ENCODE results near the gene TNFRSF4. TPM values are rescaled to one million over a fixed set of nuclear protein-coding genes. Genes with fewer than 3 reads are reported as not detected.

TNFRSF4 gene
- total and polyA plus RNA-seq, 2 of the 8 experiments (the other 6 are each of a cell fraction or from before 2014, with no cell fraction given) = 0.06 TPM; not detected in 1

- Histone ChIP-seq H3K4me3 (ENCODE audit: extremely low read depth in 1 of 4, insufficient read depth in 2 of 4, low read depth in 3 of 4, low read length in 4 of 4) (peak overlapping the region in 2 of 4 experiments; percentile 10 to 25; a peak in 2 of 8 replicates), H3K4ac (replicated peaks; ENCODE audit: insufficient read length, low read depth, low read length) (peak overlapping the region; percentile 27), H2BK120ac (replicated peaks; ENCODE audit: low read depth, low read length) (no peak overlapping the region), H2BK20ac (ENCODE audit: low read length) (no peak overlapping the region), H3K79me1 (ENCODE audit: low read depth, low read length) (no peaks in the 10 kb centered on the region; the same call in 1 of the 2 replicates), H3K4me1 (replicated peaks in 1 of 4; ENCODE audit: control insufficient read depth in 3 of 4, insufficient read depth in 4 of 4, low read length in 3 of 4) (peaks cover 0 to 34% (median 20%) of the 10 kb centered on the region in 4 experiments; a peak in 6 of 7 replicates), H3K27ac (ENCODE audit: low read depth, low read length) (0 out of 2 replicates have a peak overlapping the region, but pooled peaks have one; percentile 35), H3K56ac (replicated peaks; ENCODE audit: insufficient read length, low read depth, low read length) (no peak overlapping the region), H2BK15ac (ENCODE audit: low read length) (peak overlapping the region; percentile 72; the same call in 1 of the 2 replicates), H2BK5ac (ENCODE audit: low read depth, low read length) (no peak overlapping the region), H3K14ac (ENCODE audit: insufficient read length) (no peak overlapping the region), H3K18ac (ENCODE audit: extremely low read depth, low read length) (peak overlapping the region; percentile 83), H2BK12ac (ENCODE audit: low read depth, low read length) (no peak overlapping the region), H3K23me2 (ENCODE audit: low read depth, low read length) (peaks cover 8% of the 10 kb centered on the region; the same call in 1 of the 2 replicates), H2AFZ (ENCODE audit: low read length) (no peak overlapping the region), H3K4me2 (ENCODE audit: insufficient read depth in 1 of 2, low read depth in 2 of 2, low read length in 2 of 2) (peak overlapping the region; percentile 19 to 23; a peak in 2 of 4 replicates), H4K5ac (ENCODE audit: insufficient read length, low read depth, low read length) (no peak overlapping the region), H4K91ac (replicated peaks; ENCODE audit: insufficient read length, low read length) (peak overlapping the region; percentile 95), H3K79me2 (ENCODE audit: control insufficient read depth in 1 of 2, insufficient read depth in 2 of 2, low read length in 2 of 2) (no peaks in the 10 kb centered on the region; a peak in 2 of 4 replicates), H2AK5ac (ENCODE audit: low read depth, low read length) (no peak overlapping the region), H4K20me1 (replicated peaks in 1 of 2; ENCODE audit: control insufficient read depth in 1 of 2, insufficient read depth in 2 of 2, low read length in 2 of 2) (no peaks in the 10 kb centered on the region), H3K9ac (replicated peaks in 1 of 4; ENCODE audit: extremely low read depth in 1 of 4, low read depth in 3 of 4, low read length in 3 of 4) (no peak overlapping the region), H3K9me3 (ENCODE audit: insufficient read depth in 2 of 2, low read depth in 1 of 2, low read length in 1 of 2) (no peaks in the 10 kb centered on the region), H3K36me3 (ENCODE audit: control insufficient read depth in 2 of 4, insufficient read depth in 4 of 4, low read length in 3 of 4) (no peaks in the 10 kb centered on the region), H4K8ac (ENCODE audit: extremely low read depth, insufficient read depth, low read length) (peak overlapping the region; percentile 72; the same call in 1 of the 2 replicates), H3K23ac (ENCODE audit: insufficient read length) (no peak overlapping the region), H3K27me3 (replicated peaks in 1 of 4; ENCODE audit: control insufficient read depth in 3 of 4, extremely low read depth in 1 of 4, insufficient read depth in 3 of 4, low read length in 3 of 4) (no peaks in the 10 kb centered on the region)
- no peak for FAIRE-seq
- DNase-seq (ENCODE audit: low read depth in 1 of 2, low spot score in 2 of 2) = no peak
- POLR2A ChIA-PET (ENCODE audit: partially characterized antibody) = interaction anchor here (0.6 to 3.8 kb wide), 6 partner anchors 10 to 150 kb away, joined by 3 to 15 read pairs (median 4); partner anchors contain the start of gene TTLL10
- 76% methylated on average over 23 of the region's 26 CpGs; no CpG with 5 or more reads in 1 of the 2 experiments for WGBS, 2 experiments (ENCODE audit: extremely low coverage in 1 of 2, insufficient coverage in 1 of 2, insufficient read length in 1 of 2, insufficient replicate concordance in 2 of 2, low coverage in 1 of 2, low lambda C conversion rate in 2 of 2, missing lambda C conversion rate in 1 of 2)
- CTCF ChIA-PET (ENCODE audit: partially characterized antibody) = interaction anchor here (0.6 to 1.7 kb wide), 9 partner anchors 9 to 138 kb away, joined by 3 to 8 read pairs (median 3); no protein-coding TSS in a partner anchor
- TF ChIP-seq GTF2F1 (IDR thresholded peaks at IDR 0.05; ENCODE audit: borderline replicate concordance, low read depth, low read length) (no peak), CTBP2 (IDR thresholded peaks at IDR 0.05; ENCODE audit: borderline replicate concordance, insufficient read depth, insufficient read length, low read length) (no peak), TAF7 (optimal IDR thresholded peaks at IDR 0.05; ENCODE audit: borderline replicate concordance, low read depth, low read length) (no peak), ZNF274 (IDR thresholded peaks at IDR 0.05; ENCODE audit: borderline replicate concordance, extremely low read depth, low read length) (no peak), YY1 (IDR thresholded peaks at IDR 0.05; ENCODE audit: low read depth, low read length) (peak; percentile 44; the same call in 1 of the 2 replicates), SRF (IDR thresholded peaks at IDR 0.05; ENCODE audit: low read depth, low read length) (no peak), NANOG (IDR thresholded peaks at IDR 0.05; ENCODE audit: insufficient read depth, low read depth, low read length, poor library complexity, severe bottlenecking) (no peak), POLR2AphosphoS5 (IDR thresholded peaks at IDR 0.05; ENCODE audit: low read depth, low read length) (no peak), CBX8 (IDR thresholded peaks at IDR 0.05; ENCODE audit: borderline replicate concordance, low read depth, low read length) (no peak), SIRT6 (IDR thresholded peaks at IDR 0.05; ENCODE audit: low read length) (no peak), KDM4A (IDR thresholded peaks at IDR 0.05; ENCODE audit: low read depth, low read length, severe bottlenecking) (peak; percentile 16), ATF3 (IDR thresholded peaks at IDR 0.05; ENCODE audit: insufficient read depth, low read depth, low read length) (no peak), CREB1 (IDR thresholded peaks at IDR 0.05) (no peak)
Measured at GRCh38 chr1:1164361-1164700, 49.6 kb downstream of the TNFRSF4 start.
